ENCODE measurements around the gene CROT.

CROT gene

DNA sequence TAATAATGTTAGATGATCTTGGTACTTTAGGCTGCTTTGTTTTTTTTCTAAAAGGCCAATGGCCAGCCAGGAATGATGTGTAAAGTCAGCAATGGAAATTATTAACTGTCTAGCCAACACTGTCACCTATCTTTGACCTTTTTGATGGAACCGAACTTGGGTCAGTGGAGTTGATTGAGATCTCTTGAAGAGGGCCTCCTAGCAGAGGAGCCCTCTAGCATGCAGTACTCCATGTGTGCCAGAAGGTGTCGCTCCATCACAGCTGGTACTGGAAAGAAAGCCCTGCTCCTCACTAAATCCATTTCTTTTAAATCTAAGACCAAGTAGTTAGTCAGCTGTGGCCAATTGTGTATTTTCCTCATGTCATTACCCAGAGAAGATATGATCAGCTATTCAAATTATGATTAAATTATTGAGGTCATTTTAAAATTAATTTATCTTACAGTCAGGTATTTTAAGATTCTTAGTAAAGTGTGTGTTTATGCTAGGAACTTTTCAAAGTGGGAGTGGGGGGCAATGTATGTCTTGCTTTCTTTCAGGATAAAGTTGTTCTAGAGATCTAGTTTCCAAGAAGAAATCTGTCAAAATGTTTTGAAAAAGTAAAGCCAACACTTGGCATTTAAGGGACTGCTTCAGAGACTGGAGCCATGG, 33.1 kb upstream of the CROT start:
- H3K9me3 ChIP-seq (ENCODE audit: low read length): no peaks in the 10 kb centered on the region
- H3K36me3 ChIP-seq (ENCODE audit: insufficient read depth, low read length): no peaks in the 10 kb centered on the region
- H3F3A ChIP-seq (ENCODE audit: insufficient read depth, low read length): no peaks in the 10 kb centered on the region
- H4K20me1 ChIP-seq (ENCODE audit: insufficient read depth, low read length): no peaks in the 10 kb centered on the region
- no peaks in the 10 kb centered on the region for H3K9me2 ChIP-seq (ENCODE audit: low read depth, low read length)
- H3K4me2 ChIP-seq (ENCODE audit: low read length): no peak overlapping the region
- no peaks in the 10 kb centered on the region for H3K4me1 ChIP-seq (ENCODE audit: insufficient read depth, low read length, severe bottlenecking)
- H3K27me3 ChIP-seq (ENCODE audit: insufficient read depth, low read length): no peaks in the 10 kb centered on the region
- H3K4me3 ChIP-seq (ENCODE audit: low read depth, low read length, poor library complexity, severe bottlenecking): no peak overlapping the region
- no peak overlapping the region for H3K27ac ChIP-seq (ENCODE audit: low read depth, low read length, poor library complexity, severe bottlenecking)
- H3K9ac ChIP-seq (ENCODE audit: low read length): no peak overlapping the region
- H2AFZ ChIP-seq (ENCODE audit: low read length): no peak overlapping the region
- no peaks in the 10 kb centered on the region for H3K79me2 ChIP-seq (ENCODE audit: insufficient read depth, low read length)
- TF ChIP-seq, protein P1, sequence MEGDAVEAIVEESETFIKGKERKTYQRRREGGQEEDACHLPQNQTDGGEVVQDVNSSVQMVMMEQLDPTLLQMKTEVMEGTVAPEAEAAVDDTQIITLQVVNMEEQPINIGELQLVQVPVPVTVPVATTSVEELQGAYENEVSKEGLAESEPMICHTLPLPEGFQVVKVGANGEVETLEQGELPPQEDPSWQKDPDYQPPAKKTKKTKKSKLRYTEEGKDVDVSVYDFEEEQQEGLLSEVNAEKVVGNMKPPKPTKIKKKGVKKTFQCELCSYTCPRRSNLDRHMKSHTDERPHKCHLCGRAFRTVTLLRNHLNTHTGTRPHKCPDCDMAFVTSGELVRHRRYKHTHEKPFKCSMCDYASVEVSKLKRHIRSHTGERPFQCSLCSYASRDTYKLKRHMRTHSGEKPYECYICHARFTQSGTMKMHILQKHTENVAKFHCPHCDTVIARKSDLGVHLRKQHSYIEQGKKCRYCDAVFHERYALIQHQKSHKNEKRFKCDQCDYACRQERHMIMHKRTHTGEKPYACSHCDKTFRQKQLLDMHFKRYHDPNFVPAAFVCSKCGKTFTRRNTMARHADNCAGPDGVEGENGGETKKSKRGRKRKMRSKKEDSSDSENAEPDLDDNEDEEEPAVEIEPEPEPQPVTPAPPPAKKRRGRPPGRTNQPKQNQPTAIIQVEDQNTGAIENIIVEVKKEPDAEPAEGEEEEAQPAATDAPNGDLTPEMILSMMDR (IDR thresholded peaks at IDR 0.05; ENCODE audit: low read length): peak; percentile 100
- TF ChIP-seq EZH2 (IDR thresholded peaks at IDR 0.05; ENCODE audit: borderline replicate concordance, low read length): no peak

DNA sequence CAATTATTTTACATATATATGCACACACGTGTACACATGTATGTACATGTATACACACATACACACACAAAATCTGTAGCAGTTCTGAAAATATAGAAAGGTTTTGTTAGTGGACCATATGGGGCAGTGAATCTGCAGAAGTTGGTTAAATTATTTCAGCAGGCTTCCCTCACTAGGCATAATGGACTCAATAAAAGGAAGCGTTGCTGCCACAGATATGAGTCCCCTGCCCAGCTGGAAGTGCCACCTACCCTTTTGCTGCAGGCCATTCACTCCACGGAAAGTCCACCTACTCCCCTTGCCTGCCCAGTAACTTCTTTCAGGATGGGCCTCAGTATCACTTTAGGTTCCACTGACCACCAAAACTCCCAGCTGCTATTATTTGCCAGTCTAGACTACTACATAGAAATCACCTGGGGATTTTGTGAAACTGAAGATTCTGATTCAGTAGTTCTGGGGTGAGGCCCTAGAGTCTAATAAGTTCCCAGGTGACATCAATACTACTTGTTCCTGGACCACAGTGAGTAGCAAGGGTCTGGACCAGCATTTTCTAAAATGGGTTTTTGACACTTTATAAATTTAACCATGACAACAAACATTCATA, 29.3 kb upstream of the CROT start:
- Histone ChIP-seq H3K27ac (ENCODE audit: low read depth, low read length, poor library complexity, severe bottlenecking) (no peak overlapping the region), H3K4me3 (ENCODE audit: low read depth, low read length, poor library complexity, severe bottlenecking) (no peak overlapping the region), H3K4me2 (ENCODE audit: low read length) (no peak overlapping the region)

DNA sequence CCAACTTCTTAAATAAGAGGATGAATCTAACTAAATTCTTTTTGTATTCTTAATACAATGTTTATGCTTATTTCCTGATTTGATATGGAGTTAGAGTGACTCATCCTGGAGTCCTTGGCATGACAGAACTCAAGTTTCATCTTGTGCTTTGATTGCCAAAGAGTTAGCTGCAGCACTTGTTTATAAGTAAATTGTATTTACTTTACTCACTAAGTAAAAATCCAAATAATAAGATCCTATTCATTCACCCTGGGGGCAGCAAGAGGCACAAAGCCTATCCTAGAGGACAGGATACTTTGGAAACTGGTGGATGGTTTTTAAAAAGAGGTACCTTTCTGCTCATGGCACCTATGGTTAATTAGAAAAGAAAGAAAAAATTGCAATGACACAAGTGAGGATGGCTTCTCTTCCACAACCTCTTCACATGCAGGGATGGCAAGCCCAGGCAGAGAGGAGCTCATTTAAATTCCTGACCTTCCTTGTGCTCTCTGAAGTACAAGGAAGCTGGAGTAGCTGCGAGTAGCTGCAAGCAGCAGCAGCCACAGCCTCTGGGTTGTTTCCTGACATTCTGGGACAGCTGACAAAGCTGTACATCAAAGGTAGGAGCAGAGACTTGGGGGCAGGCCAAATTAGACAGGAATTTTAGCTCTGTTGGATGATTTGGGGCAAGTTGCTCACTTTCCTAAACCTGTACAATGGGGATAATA, 28.5 kb upstream of the CROT start:
- Histone ChIP-seq H3K9me2 (ENCODE audit: low read depth, low read length) (no peaks in the 10 kb centered on the region), H3K4me1 (ENCODE audit: insufficient read depth, low read length, severe bottlenecking) (peaks cover 12% of the 10 kb centered on the region), H3K9me3 (ENCODE audit: low read length) (no peaks in the 10 kb centered on the region), H4K20me1 (ENCODE audit: insufficient read depth, low read length) (no peaks in the 10 kb centered on the region), H3K4me3 (ENCODE audit: low read depth, low read length, poor library complexity, severe bottlenecking) (no peak overlapping the region), H3K79me2 (ENCODE audit: insufficient read depth, low read length) (no peaks in the 10 kb centered on the region), H3F3A (ENCODE audit: insufficient read depth, low read length) (no peaks in the 10 kb centered on the region), H2AFZ (ENCODE audit: low read length) (no peak overlapping the region), H3K4me2 (ENCODE audit: low read length) (no peak overlapping the region), H3K9ac (ENCODE audit: low read length) (no peak overlapping the region), H3K27me3 (ENCODE audit: insufficient read depth, low read length) (no peaks in the 10 kb centered on the region), H3K27ac (ENCODE audit: low read depth, low read length, poor library complexity, severe bottlenecking) (no peak overlapping the region), H3K36me3 (ENCODE audit: insufficient read depth, low read length) (no peaks in the 10 kb centered on the region)
- TF ChIP-seq, protein P1 (IDR thresholded peaks at IDR 0.05; ENCODE audit: low read length): no peak
- TF ChIP-seq EZH2 (IDR thresholded peaks at IDR 0.05; ENCODE audit: borderline replicate concordance, low read length): no peak

More for the DNA sequence above, 29.3 kb upstream of the CROT start:
- peaks cover 12% of the 10 kb centered on the region for H3K4me1 ChIP-seq (ENCODE audit: insufficient read depth, low read length, severe bottlenecking)
- H3K27me3 ChIP-seq (ENCODE audit: insufficient read depth, low read length): no peaks in the 10 kb centered on the region
- H3K9me3 ChIP-seq (ENCODE audit: low read length): no peaks in the 10 kb centered on the region
- H3K9me2 ChIP-seq (ENCODE audit: low read depth, low read length): no peaks in the 10 kb centered on the region
- H3F3A ChIP-seq (ENCODE audit: insufficient read depth, low read length): no peaks in the 10 kb centered on the region
- no peak overlapping the region for H3K9ac ChIP-seq (ENCODE audit: low read length)
- H3K79me2 ChIP-seq (ENCODE audit: insufficient read depth, low read length): no peaks in the 10 kb centered on the region
- TF ChIP-seq EZH2 (IDR thresholded peaks at IDR 0.05; ENCODE audit: borderline replicate concordance, low read length): no peak
- TF ChIP-seq, protein P1 (IDR thresholded peaks at IDR 0.05; ENCODE audit: low read length): no peak
- no peaks in the 10 kb centered on the region for H3K36me3 ChIP-seq (ENCODE audit: insufficient read depth, low read length)
- no peak overlapping the region for H2AFZ ChIP-seq (ENCODE audit: low read length)
- H4K20me1 ChIP-seq (ENCODE audit: insufficient read depth, low read length): no peaks in the 10 kb centered on the region

Measured in OCI-LY1 (cell line).